AG09309 (cell line): Measurements from ENCODE around the gene CDH20.
"Not testable (repeated sequence)": the region's sequence is repeated elsewhere in the genome, so short reads cannot be mapped to it uniquely, and the experiment has no call there.

Experiments
- DNase-seq: peaks from one replicate; pipeline ENCODE4 v3.0.0-alpha.2; 2010; ENCODE audit warnings: low read depth
- H3K4me3 ChIP-seq: 2 replicates; pipeline ENCODE4 v1.5.1; 2011; ENCODE audit warnings: mild to moderate bottlenecking, low read depth, low read length, moderate library complexity; ENCODE audit not compliant: control insufficient read depth
- TF ChIP-seq, protein P1 (sequence below): IDR thresholded peaks from 2 replicates; pipeline ENCODE4 v1.5.1; 2011; ENCODE audit warnings: mild to moderate bottlenecking, low read depth, low read length, inconsistent platforms; ENCODE audit not compliant: insufficient read depth, control insufficient read depth; ENCODE audit errors: missing control alignments

CDH20 gene

DNA sequence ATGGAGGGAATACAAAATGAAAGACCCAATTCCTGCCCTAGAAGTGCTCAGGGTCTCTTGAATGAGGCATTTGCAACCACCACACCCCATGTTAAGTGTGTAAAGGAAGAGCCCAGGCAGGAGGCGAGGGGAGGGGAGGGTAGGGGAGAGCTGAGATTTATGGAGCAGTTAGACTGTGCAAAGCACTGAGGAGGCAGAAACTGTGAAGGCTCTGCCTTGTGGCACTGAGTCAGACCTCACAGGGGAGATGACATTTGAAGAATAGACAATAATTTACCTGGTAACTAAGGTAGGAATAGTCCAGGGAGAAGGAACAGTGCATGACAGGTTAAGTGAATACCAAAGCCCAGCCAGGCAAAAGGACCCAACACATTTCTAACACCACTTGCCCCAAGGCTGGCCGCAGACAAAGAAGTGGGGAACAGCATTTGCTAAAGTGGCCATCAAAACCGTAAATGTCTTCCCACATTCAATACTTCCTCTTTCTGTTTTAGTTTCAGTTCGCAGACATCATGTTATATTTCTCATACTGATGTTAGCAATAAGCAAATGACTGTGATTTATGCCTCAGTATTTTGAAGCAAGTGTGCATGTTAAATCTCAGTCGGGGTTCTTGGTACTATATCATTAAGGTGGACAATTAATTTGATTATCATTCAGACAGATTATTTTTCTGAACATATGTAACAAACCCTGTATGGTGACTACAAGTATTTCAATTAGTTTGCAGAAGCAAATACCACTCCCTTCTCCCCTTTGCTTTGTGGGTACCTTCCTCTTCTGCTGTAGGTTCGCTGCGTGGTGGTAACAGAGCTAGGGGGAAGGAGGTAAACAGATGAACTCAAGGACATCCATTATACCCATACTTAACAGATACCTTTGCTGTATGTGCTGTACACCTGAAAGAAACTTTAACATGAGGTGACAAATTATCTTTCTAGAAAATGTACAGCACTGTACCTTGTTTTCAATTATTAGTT, 27.5 kb downstream of the CDH20 start:
- no peak overlapping the region for H3K4me3 ChIP-seq
- no peak for DNase-seq
- TF ChIP-seq, protein P1, sequence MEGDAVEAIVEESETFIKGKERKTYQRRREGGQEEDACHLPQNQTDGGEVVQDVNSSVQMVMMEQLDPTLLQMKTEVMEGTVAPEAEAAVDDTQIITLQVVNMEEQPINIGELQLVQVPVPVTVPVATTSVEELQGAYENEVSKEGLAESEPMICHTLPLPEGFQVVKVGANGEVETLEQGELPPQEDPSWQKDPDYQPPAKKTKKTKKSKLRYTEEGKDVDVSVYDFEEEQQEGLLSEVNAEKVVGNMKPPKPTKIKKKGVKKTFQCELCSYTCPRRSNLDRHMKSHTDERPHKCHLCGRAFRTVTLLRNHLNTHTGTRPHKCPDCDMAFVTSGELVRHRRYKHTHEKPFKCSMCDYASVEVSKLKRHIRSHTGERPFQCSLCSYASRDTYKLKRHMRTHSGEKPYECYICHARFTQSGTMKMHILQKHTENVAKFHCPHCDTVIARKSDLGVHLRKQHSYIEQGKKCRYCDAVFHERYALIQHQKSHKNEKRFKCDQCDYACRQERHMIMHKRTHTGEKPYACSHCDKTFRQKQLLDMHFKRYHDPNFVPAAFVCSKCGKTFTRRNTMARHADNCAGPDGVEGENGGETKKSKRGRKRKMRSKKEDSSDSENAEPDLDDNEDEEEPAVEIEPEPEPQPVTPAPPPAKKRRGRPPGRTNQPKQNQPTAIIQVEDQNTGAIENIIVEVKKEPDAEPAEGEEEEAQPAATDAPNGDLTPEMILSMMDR = no peak

GRCh38 chr18:61362511-61362910, 29.3 kb downstream of the CDH20 start:
- no peak for DNase-seq
- no peak overlapping the region for H3K4me3 ChIP-seq
- TF ChIP-seq, protein P1 = no peak

GRCh38 chr18:61364953-61365352, 31.7 kb downstream of the CDH20 start:
- no peak overlapping the region for H3K4me3 ChIP-seq
- no peak for DNase-seq
- TF ChIP-seq, protein P1 = no peak

DNA sequence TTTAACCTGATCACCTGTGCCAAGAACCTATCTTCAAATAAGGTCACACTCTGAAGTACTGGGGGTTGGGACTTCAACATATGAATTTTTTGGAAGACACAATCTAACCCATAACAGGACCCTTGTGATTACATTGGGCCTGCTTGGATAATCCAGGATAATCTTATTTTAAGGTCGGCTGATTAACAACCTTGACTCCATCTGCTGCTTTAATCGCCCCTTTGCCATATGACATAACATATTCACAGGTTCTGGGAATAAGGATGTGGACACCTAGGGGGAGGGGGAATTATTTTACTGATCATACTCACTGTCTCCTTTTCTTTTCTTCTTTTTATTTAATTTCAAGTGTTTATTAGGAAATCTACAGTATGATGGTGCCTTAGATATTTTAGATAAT, 34.8 kb downstream of the CDH20 start:
- H3K4me3 ChIP-seq = no peak overlapping the region
- TF ChIP-seq, protein P1 = no peak
- no peak for DNase-seq

GRCh38 chr18:61369671-61370070, 36.4 kb downstream of the CDH20 start:
- not testable (repeated sequence) for DNase-seq, H3K4me3 ChIP-seq

DNA sequence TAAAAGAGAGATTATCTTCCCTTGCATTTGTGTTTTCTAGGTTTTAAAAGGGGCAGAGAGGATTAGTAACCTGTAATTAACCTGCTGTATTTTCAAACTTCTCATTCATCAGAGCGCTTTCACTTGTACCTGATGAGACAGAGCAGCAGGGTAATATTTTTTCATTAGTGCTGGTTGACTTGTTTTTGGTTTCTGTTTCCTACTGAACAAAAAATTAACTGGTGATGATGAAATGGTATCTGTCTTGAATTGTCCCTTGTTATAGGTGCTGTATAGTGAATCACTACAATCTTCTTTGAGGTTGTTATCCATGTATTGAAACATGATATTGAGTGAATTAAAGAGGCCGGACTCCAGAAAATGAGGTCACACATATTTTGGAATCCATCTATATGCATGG, 37.9 kb downstream of the CDH20 start:
- H3K4me3 ChIP-seq = no peak overlapping the region
- TF ChIP-seq, protein P1 = no peak
- no peak for DNase-seq

DNA sequence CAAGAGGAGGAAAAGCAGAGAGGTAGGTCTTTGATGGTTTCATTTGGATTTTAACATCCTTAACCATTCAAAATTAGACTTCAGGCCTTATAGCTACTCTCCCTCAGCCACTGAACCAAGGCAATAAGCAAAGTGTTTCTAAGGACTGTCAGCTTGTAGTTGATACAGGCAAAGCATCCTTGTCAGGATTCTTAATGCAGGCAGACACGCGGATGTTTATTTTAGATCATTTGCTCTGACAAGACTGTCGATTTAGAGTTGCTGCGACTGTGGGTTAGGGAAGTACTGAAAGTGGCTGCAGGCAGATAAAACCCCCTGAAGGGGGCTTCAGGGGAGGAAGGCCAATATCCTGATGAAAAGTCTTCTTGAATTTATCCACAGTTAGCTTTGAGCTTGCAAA, 46.6 kb downstream of the CDH20 start:
- DNase-seq = no peak
- H3K4me3 ChIP-seq = no peak overlapping the region
- TF ChIP-seq, protein P1 = no peak
